ENCODE results near the gene JPT1. TPM values are rescaled to one million over a fixed set of nuclear protein-coding genes. Genes with fewer than 3 reads are reported as not detected.
"Not testable (repeated sequence)": the region's sequence is repeated elsewhere in the genome, so short reads cannot be mapped to it uniquely, and the experiment has no call there.

The JPT1 gene
- total RNA-seq, 2 donors from 2014 or later: 216 to 232 TPM

GRCh38 chr17:75164606-75165005, 10.3 kb upstream of the JPT1 start:
- H3K9me3 Mint-ChIP-seq; H3K36me3 Mint-ChIP-seq; ATAC-seq; DNase-seq (ENCODE audit: low spot score in 2 of 2); H3K27ac Mint-ChIP-seq: not testable (repeated sequence)

DNA sequence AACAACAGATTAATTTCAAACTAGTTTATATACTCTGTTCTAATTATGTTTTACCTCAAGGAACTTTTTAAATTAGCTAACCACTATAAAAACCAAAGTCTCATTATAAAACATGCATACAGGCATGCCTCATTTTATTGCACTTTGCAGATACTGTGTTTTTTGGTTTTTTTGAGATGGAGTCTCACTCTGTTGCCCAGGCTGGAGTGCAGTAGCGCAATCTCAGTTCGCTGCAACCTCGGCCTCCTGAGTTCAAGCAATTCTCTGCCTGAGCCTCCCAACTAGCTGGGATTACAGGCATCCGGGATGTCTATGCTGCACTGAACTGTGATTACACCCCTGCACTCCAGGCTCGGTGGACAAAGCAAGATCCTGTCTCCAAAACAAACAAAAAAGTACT, 8.8 kb upstream of the JPT1 start:
- no peaks in the 10 kb centered on the region for H3K36me3 Mint-ChIP-seq
- ATAC-seq (no peak), DNase-seq (ENCODE audit: low spot score in 2 of 2) (no peak)
- no peak overlapping the region for H3K27ac Mint-ChIP-seq
- H3K9me3 Mint-ChIP-seq: no peaks in the 10 kb centered on the region

DNA sequence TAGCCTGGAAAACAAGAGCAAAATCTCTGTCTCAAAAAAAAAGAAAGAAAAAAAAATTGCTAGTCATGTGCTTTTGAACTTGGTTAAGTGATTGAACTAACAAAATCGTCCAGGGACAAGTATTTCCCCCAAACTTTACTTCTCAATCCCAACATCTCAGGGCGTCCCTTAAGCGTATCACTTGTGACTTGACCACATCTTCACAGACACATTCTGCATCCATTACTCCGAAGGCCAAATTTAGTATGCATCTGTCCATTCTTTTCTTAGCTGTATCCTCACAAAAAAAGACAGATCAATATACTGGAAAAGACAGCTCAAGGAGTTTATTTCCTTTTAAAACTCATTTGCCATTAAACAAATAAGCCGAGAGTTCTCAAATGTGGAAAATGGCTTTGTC, 5.9 kb upstream of the JPT1 start:
- no peak overlapping the region for H3K27ac Mint-ChIP-seq
- H3K9me3 Mint-ChIP-seq: no peaks in the 10 kb centered on the region
- no peaks in the 10 kb centered on the region for H3K36me3 Mint-ChIP-seq
- ATAC-seq: no peak
- no peak for DNase-seq (ENCODE audit: low spot score in 2 of 2)

GRCh38 chr17:75159196-75160031, 5.1 kb upstream of the JPT1 start:
- Mint-ChIP-seq H3K27ac (peak overlapping the region in 1 of 2 donors; percentile 36), H3K36me3 (no peaks in the 10 kb centered on the region), H3K9me3 (no peaks in the 10 kb centered on the region)
- peak in 1 of 2 donors; percentile 4 for DNase-seq (ENCODE audit: low spot score in 2 of 2)
- peak in 1 of 2 donors; percentile 21 for ATAC-seq

GRCh38 chr17:75158480-75158879, 4.2 kb upstream of the JPT1 start:
- ATAC-seq, H3K27ac Mint-ChIP-seq, H3K9me3 Mint-ChIP-seq: not testable (repeated sequence)

GRCh38 chr17:75155191-75155601, 884 bp upstream of the JPT1 start:
- peak overlapping the region in 1 of 2 donors; percentile 94 for H3K27ac Mint-ChIP-seq
- no peaks in the 10 kb centered on the region for H3K9me3 Mint-ChIP-seq
- DNase-seq (ENCODE audit: low spot score in 2 of 2): no peak
- no peak for ATAC-seq
- H3K36me3 Mint-ChIP-seq: peaks cover 18% of the 10 kb centered on the region in 2 donors

More at GRCh38 chr17:75158480-75158879, 4.2 kb upstream of the JPT1 start:
- H3K36me3 Mint-ChIP-seq; DNase-seq (ENCODE audit: low spot score in 2 of 2): not testable (repeated sequence)

DNA sequence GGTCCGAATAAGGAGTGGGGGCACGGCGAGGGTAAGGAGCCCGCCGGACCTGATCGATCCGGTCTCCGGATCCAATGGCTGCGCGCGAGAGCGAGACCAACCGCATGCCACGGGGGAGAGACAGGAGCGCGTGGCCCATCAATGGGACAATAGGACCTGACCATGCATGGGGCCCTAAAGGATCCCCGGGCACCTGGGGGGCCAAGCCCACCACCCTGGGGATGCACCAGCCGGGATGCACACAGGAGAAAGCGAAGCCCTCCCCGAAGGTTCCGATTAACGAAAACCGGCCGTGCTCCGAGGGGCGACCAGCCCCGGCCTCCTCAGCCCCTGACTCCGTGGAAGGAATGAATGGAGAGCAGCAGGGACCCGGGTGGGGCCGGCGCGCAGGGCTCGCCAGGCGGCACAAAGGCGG, 525 bp downstream of the JPT1 start:
- ATAC-seq (peak; percentile 6 to 9), DNase-seq (ENCODE audit: low spot score in 2 of 2) (peak in 1 of 2 donors; percentile 29)
- no peaks in the 10 kb centered on the region for H3K9me3 Mint-ChIP-seq
- peaks cover 18 to 26% of the 10 kb centered on the region in 2 donors for H3K36me3 Mint-ChIP-seq
- peak overlapping the region; percentile 93 to 94 for H3K27ac Mint-ChIP-seq

- ATAC-seq (no peak), DNase-seq (ENCODE audit: low spot score in 2 of 2) (peak; percentile 33 to 55)
- no peaks in the 10 kb centered on the region for H3K9me3 Mint-ChIP-seq
- H3K36me3 Mint-ChIP-seq: peaks cover 18 to 32% of the 10 kb centered on the region in 2 donors
- H3K27ac Mint-ChIP-seq: peak overlapping the region; percentile 93 to 94
Measured at GRCh38 chr17:75152922-75153779, 1.2 kb downstream of the JPT1 start.

GRCh38 chr17:75152523-75152921, 1.8 kb downstream of the JPT1 start:
- peaks cover 21 to 37% of the 10 kb centered on the region in 2 donors for H3K36me3 Mint-ChIP-seq
- H3K9me3 Mint-ChIP-seq: no peaks in the 10 kb centered on the region
- peak overlapping the region; percentile 93 to 94 for H3K27ac Mint-ChIP-seq
- DNase-seq (ENCODE audit: low spot score in 2 of 2): no peak
- no peak for ATAC-seq

GRCh38 chr17:75151930-75152329, 2.4 kb downstream of the JPT1 start:
- Mint-ChIP-seq H3K36me3 (peaks cover 27 to 43% of the 10 kb centered on the region in 2 donors), H3K9me3 (no peaks in the 10 kb centered on the region), H3K27ac (peak overlapping the region in 1 of 2 donors; percentile 29)
- ATAC-seq: no peak
- DNase-seq (ENCODE audit: low spot score in 2 of 2): no peak

DNA sequence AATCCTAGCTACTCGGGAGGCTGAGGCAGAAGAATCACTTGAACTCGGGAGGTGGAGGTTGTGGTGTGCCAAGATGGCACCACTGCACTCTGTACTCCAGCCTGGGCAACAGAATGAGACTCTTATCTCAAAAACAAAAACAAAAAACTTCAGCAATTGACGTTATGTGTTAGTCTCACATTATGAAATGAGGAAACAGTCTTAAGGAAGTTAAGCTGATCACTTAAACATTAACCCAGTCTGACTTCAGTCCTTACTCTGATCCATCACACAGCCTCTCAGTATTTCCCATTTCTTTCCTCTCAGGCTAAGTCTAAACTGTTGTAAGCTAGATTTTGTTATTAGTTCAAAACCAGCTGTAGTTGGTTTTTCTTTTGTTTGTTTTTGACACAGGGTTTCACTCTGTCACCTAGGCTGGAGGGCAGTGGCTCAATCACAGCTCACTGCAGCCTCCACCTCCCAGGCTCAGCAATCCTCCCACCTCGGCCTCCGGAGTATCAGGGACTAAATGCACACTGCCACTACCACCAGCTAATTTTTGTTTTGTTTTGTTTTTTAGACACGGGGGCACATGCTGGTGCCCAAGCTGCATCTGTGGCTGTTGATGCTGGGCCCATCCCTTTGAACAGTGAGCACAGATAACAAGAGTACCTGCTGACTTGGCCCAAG, 6.3 kb downstream of the JPT1 start:
- DNase-seq (ENCODE audit: low spot score in 2 of 2) (no peak), ATAC-seq (no peak)
- peaks cover 25 to 57% of the 10 kb centered on the region in 2 donors for H3K36me3 Mint-ChIP-seq
- no peaks in the 10 kb centered on the region for H3K9me3 Mint-ChIP-seq
- H3K27ac Mint-ChIP-seq: peak overlapping the region; percentile 0 to 18

- H3K9me3 Mint-ChIP-seq: no peaks in the 10 kb centered on the region
- H3K36me3 Mint-ChIP-seq: peaks cover 16 to 50% of the 10 kb centered on the region in 2 donors
- DNase-seq (ENCODE audit: low spot score in 2 of 2) (no peak), ATAC-seq (no peak)
- no peak overlapping the region for H3K27ac Mint-ChIP-seq
Measured at GRCh38 chr17:75146592-75146991, 7.7 kb downstream of the JPT1 start.

GRCh38 chr17:75144816-75145512, 9.3 kb downstream of the JPT1 start:
- Mint-ChIP-seq H3K27ac (no peak overlapping the region), H3K9me3 (no peaks in the 10 kb centered on the region), H3K36me3 (peaks cover 16 to 60% of the 10 kb centered on the region in 2 donors)
- no peak for ATAC-seq
- DNase-seq (ENCODE audit: low spot score in 2 of 2): no peak

DNA sequence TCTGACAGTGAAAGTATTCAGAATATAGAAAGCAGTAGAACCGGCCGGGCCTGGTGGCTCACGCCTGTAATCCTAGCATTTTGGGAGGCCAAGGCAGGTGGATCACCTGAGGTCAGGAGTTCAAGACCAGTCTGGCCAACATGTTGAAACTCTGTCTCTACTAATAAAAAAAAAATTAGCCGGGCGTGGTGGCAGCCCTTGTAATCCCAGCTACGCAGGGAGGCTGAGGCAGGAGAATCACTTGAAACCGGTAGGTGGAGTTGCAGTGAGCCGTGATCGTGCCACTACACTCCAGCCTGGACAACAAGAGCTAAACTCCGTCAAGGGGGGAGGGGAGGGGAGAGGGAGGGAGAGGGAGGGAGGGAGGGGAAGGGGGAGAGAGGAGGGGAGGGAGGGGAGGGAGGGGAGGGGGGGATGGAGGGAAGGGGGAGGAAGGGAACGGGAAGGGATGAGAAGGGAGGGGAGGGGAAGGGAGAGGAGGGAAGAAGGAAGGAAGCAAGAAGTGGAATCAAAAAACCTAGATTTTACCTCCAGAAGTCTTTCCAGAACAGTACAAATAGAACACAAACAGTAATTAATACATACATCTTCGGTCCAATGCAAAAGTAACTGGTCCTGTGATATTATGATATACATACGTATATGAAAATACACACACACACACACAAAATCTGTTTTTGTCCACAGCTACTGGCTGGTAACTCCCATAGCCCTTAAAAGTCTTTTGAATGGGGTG, 11.9 kb downstream of the JPT1 start:
- DNase-seq (ENCODE audit: low spot score in 2 of 2) (no peak), ATAC-seq (no peak)
- H3K9me3 Mint-ChIP-seq: no peaks in the 10 kb centered on the region
- peaks cover 13 to 44% of the 10 kb centered on the region in 2 donors for H3K36me3 Mint-ChIP-seq
- no peak overlapping the region for H3K27ac Mint-ChIP-seq

GRCh38 chr17:75138519-75138918, 15.8 kb downstream of the JPT1 start:
- H3K9me3 Mint-ChIP-seq: no peaks in the 10 kb centered on the region
- peak overlapping the region in 1 of 2 donors; percentile 53 for H3K27ac Mint-ChIP-seq
- peaks cover 0 to 19% of the 10 kb centered on the region in 2 donors for H3K36me3 Mint-ChIP-seq
- no peak for DNase-seq (ENCODE audit: low spot score in 2 of 2)
- no peak for ATAC-seq
